Measurements from ENCODE around the gene SYVN1.

- TF ChIP-seq, protein P1, sequence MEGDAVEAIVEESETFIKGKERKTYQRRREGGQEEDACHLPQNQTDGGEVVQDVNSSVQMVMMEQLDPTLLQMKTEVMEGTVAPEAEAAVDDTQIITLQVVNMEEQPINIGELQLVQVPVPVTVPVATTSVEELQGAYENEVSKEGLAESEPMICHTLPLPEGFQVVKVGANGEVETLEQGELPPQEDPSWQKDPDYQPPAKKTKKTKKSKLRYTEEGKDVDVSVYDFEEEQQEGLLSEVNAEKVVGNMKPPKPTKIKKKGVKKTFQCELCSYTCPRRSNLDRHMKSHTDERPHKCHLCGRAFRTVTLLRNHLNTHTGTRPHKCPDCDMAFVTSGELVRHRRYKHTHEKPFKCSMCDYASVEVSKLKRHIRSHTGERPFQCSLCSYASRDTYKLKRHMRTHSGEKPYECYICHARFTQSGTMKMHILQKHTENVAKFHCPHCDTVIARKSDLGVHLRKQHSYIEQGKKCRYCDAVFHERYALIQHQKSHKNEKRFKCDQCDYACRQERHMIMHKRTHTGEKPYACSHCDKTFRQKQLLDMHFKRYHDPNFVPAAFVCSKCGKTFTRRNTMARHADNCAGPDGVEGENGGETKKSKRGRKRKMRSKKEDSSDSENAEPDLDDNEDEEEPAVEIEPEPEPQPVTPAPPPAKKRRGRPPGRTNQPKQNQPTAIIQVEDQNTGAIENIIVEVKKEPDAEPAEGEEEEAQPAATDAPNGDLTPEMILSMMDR (IDR thresholded peaks at IDR 0.05), result no peak
- TF ChIP-seq POLR2A (IDR thresholded peaks at IDR 0.05), result no peak
Observed at GRCh38 chr11:65152122-65152521, 17.8 kb upstream of the SYVN1 start.

Data from thyroid gland (tissue), 4 donors.